Epithelial cell of proximal tubule (primary cell): ENCODE data around the gene CD209. TPM values are rescaled to one million over a fixed set of nuclear protein-coding genes. Genes with fewer than 3 reads are reported as not detected.
A peak's percentile ranks its signal among the peaks of the same experiment; 100 is the strongest.
"Not testable (repeated sequence)": the region's sequence is repeated elsewhere in the genome, so short reads cannot be mapped to it uniquely, and the experiment has no call there.

ENCODE experiments used
- DNase-seq: peaks from one replicate; pipeline ENCODE4 v3.0.0-alpha.2; 2011; ENCODE audit warnings: low read depth
- H3K4me3 ChIP-seq: 2 replicates; pipeline ENCODE4 v1.5.1; 2011; ENCODE audit warnings: low read depth, mild to moderate bottlenecking, low read length
- CTCF ChIP-seq: conservative IDR thresholded peaks from 2 replicates; pipeline ENCODE4 v1.5.1; 2012; ENCODE audit warnings: low read depth, mild to moderate bottlenecking, low read length
- total RNA-seq: library from RNA; depleted of rRNA; stranded (reverse); fragments of >200 nt; gene quantifications from 2 replicates; pipeline ENCODE4 v1.2.3, GENCODE V29; 2015

The CD209 gene
- total RNA-seq, 1 donor from 2014 or later: 0.12 TPM

GRCh38 chr19:7757358-7757757, 10.0 kb upstream of the CD209 start:
- no peak for TF ChIP-seq CTCF
- H3K4me3 ChIP-seq: no peak overlapping the region
- DNase-seq: no peak

- DNase-seq: no peak
- TF ChIP-seq CTCF: no peak
- no peak overlapping the region for H3K4me3 ChIP-seq
Observed at GRCh38 chr19:7756258-7756657, 8.9 kb upstream of the CD209 start.

GRCh38 chr19:7751157-7751783, 3.9 kb upstream of the CD209 start:
- no peak overlapping the region for H3K4me3 ChIP-seq
- DNase-seq: no peak
- TF ChIP-seq CTCF: no peak

- no peak overlapping the region for H3K4me3 ChIP-seq
- peak; percentile 51 for TF ChIP-seq CTCF
- DNase-seq: no peak
Observed at GRCh38 chr19:7748756-7749155, 1.4 kb upstream of the CD209 start.

GRCh38 chr19:7748171-7748570, 837 bp upstream of the CD209 start:
- no peak for DNase-seq
- no peak for TF ChIP-seq CTCF
- no peak overlapping the region for H3K4me3 ChIP-seq

- not testable (repeated sequence) for DNase-seq, H3K4me3 ChIP-seq
Observed at GRCh38 chr19:7746306-7746705, 1.0 kb downstream of the CD209 start.

- no peak for TF ChIP-seq CTCF
- DNase-seq: no peak
- H3K4me3 ChIP-seq: no peak overlapping the region
Observed at GRCh38 chr19:7744871-7745650, 2.3 kb downstream of the CD209 start.
